ENCODE measurements around the gene RPL13A. TPM values are rescaled to one million over a fixed set of nuclear protein-coding genes. Genes with fewer than 3 reads are reported as not detected.

Gene RPL13A
- total and polyA plus RNA-seq, 9 of the 15 experiments (the other 6 are each of a cell fraction or from before 2014, with no cell fraction given): 1,744 to 5,482 (median 2,949) TPM

GRCh38 chr19:49520705-49521319, 33.4 kb downstream of the RPL13A start (continued):
- TF ChIP-seq E2F3 (CRISPR knock-in tag; IDR thresholded peaks at IDR 0.05) (no peak), MCM2 (IDR thresholded peaks at IDR 0.05; ENCODE audit: low read depth) (no peak), ZBTB33 (CRISPR knock-in tag; IDR thresholded peaks at IDR 0.05) (peak; percentile 90), MEIS2 (IDR thresholded peaks at IDR 0.05; ENCODE audit: partially characterized antibody) (no peak), RCOR1 (IDR thresholded peaks at IDR 0.05; ENCODE audit: borderline replicate concordance in 1 of 2, low read depth in 2 of 2, low read length in 2 of 2) (no peak)
- TF ChIP-seq, protein P1, sequence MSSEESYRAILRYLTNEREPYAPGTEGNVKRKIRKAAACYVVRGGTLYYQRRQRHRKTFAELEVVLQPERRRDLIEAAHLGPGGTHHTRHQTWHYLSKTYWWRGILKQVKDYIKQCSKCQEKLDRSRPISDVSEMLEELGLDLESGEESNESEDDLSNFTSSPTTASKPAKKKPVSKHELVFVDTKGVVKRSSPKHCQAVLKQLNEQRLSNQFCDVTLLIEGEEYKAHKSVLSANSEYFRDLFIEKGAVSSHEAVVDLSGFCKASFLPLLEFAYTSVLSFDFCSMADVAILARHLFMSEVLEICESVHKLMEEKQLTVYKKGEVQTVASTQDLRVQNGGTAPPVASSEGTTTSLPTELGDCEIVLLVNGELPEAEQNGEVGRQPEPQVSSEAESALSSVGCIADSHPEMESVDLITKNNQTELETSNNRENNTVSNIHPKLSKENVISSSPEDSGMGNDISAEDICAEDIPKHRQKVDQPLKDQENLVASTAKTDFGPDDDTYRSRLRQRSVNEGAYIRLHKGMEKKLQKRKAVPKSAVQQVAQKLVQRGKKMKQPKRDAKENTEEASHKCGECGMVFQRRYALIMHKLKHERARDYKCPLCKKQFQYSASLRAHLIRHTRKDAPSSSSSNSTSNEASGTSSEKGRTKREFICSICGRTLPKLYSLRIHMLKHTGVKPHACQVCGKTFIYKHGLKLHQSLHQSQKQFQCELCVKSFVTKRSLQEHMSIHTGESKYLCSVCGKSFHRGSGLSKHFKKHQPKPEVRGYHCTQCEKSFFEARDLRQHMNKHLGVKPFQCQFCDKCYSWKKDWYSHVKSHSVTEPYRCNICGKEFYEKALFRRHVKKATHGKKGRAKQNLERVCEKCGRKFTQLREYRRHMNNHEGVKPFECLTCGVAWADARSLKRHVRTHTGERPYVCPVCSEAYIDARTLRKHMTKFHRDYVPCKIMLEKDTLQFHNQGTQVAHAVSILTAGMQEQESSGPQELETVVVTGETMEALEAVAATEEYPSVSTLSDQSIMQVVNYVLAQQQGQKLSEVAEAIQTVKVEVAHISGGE (CRISPR knock-in tag; IDR thresholded peaks at IDR 0.05): no peak
